ENCODE results near the gene FERD3L.

Gene FERD3L

GRCh38 chr7:19110026-19110730 is 35.0 kb downstream of the FERD3L start:
- Histone ChIP-seq H3K4me1 (ENCODE audit: control insufficient read depth in 1 of 2, insufficient read depth in 2 of 2, low read length in 2 of 2) (peaks cover 0 to 5% of the 10 kb centered on the region in 2 donors), H3K9ac (ENCODE audit: low read depth in 1 of 2, low read length in 2 of 2) (no peak overlapping the region), H3K27me3 (ENCODE audit: control insufficient read depth in 1 of 2, insufficient read depth in 2 of 2, low read length in 2 of 2) (peaks cover 65 to 93% of the 10 kb centered on the region in 2 donors), H3K36me3 (ENCODE audit: control insufficient read depth in 1 of 2, insufficient read depth in 2 of 2, low read length in 2 of 2) (no peaks in the 10 kb centered on the region), H3K27ac (ENCODE audit: low read depth, low read length) (no peak overlapping the region), H3K4me3 (ENCODE audit: low read depth in 1 of 2, low read length in 2 of 2) (no peak overlapping the region), H3K9me3 (ENCODE audit: control insufficient read depth in 1 of 2, low read length in 2 of 2) (no peaks in the 10 kb centered on the region)

DNA sequence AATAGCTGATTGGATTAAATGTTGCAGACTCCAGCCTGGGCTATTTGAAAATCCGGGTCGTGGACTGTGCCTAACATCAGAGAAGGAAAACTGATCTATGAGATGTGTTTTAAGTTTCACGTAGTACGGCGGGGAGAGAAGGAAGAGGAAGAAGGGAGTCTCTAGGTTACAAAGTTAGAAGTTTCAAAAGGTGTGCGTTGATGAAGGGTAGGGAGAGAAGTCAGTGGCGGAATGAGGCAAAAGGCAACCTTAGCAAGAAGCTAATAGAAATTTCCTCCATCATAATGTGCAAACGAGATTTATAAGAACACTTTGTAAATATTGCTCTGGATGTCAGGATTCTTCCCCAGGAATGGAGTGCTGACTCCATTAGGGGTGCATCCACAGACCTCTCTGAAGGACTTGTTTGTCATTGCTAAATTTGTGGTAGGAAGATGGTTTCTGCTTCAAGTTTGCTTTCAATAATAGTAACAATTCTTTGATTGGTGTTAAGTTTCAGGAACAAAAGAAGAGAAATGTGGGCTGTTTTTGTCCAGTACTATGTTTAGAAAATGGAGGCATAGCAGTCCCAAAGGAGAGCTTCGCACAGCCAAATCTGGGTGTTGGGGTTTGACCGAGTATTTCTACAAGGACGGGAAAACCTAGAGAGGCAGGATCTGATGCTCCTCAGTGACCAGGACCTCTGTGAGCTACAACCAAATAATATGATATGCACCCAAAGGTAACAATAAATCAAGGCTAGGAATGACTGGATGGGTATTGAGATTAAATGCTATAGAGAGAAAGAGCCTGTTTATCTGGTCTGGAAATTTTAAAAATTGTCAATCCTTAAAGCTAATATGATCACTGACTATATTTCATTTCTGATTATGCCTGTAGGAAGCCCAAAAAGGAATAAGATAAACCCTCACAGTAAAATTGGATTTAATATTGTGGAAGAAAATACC is 35.9 kb downstream of the FERD3L start:
- H3K4me1 ChIP-seq (ENCODE audit: control insufficient read depth in 1 of 2, insufficient read depth in 2 of 2, low read length in 2 of 2), result peaks cover 0 to 5% of the 10 kb centered on the region in 2 donors
- no peaks in the 10 kb centered on the region for H3K9me3 ChIP-seq (ENCODE audit: control insufficient read depth in 1 of 2, low read length in 2 of 2)
- no peak overlapping the region for H3K4me3 ChIP-seq (ENCODE audit: low read depth in 1 of 2, low read length in 2 of 2)
- H3K27ac ChIP-seq (ENCODE audit: low read depth, low read length), result no peak overlapping the region
- H3K36me3 ChIP-seq (ENCODE audit: control insufficient read depth in 1 of 2, insufficient read depth in 2 of 2, low read length in 2 of 2), result no peaks in the 10 kb centered on the region
- H3K9ac ChIP-seq (ENCODE audit: low read depth in 1 of 2, low read length in 2 of 2), result no peak overlapping the region
- peaks cover 61 to 90% of the 10 kb centered on the region in 2 donors for H3K27me3 ChIP-seq (ENCODE audit: control insufficient read depth in 1 of 2, insufficient read depth in 2 of 2, low read length in 2 of 2)

DNA sequence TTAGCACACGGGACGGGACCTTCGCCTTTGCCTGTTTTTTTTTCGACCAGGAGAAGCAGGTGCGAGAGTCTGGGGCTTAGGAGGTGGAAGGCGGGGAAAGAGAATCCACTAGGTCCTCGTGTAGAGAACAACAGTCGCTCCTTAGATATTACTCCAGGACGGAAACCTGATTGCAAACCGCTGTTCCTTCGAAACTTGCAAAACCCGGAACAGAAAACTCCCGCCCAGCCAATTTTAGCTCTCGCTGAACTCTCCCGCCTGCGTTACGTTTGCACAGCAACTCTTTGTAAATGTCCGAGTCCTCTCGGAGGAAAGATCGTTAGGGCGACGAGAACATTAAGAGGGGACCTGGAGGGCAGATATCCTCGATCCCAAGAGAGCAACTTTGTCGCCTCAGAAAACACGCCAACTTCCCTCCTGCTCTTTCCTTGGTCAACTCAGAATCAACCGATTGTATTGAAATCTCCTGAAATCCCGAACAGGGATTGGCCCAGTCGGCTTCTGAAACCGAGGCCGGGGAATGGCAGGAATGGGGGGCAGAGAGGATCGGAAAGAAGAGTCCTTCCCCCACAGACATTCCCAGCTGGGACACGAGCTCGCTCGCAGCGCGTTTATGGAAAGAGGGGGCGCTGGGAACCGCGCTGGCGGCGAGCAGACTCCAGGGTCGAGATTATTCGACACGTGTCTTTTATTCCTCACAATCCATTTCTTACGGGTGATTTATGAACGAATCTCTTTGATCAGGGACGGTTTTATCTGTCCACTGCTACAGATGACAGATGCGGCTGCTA is 37.7 kb downstream of the FERD3L start:
- Histone ChIP-seq H3K4me1 (ENCODE audit: control insufficient read depth in 1 of 2, insufficient read depth in 2 of 2, low read length in 2 of 2) (peaks cover 0 to 5% of the 10 kb centered on the region in 2 donors), H3K27ac (ENCODE audit: low read depth, low read length) (no peak overlapping the region), H3K36me3 (ENCODE audit: control insufficient read depth in 1 of 2, insufficient read depth in 2 of 2, low read length in 2 of 2) (no peaks in the 10 kb centered on the region), H3K4me3 (ENCODE audit: low read depth in 1 of 2, low read length in 2 of 2) (peak overlapping the region; percentile 21 to 53), H3K9me3 (ENCODE audit: control insufficient read depth in 1 of 2, low read length in 2 of 2) (no peaks in the 10 kb centered on the region), H3K27me3 (ENCODE audit: control insufficient read depth in 1 of 2, insufficient read depth in 2 of 2, low read length in 2 of 2) (peaks cover 52 to 75% of the 10 kb centered on the region in 2 donors), H3K9ac (ENCODE audit: low read depth in 1 of 2, low read length in 2 of 2) (no peak overlapping the region)

- Histone ChIP-seq H3K27ac (ENCODE audit: low read depth, low read length) (no peak overlapping the region), H3K27me3 (ENCODE audit: control insufficient read depth in 1 of 2, insufficient read depth in 2 of 2, low read length in 2 of 2) (peaks cover 49 to 71% of the 10 kb centered on the region in 2 donors)
Observed at GRCh38 chr7:19107081-19107355, 38.2 kb downstream of the FERD3L start.

GRCh38 chr7:19106241-19107080 is 38.8 kb downstream of the FERD3L start:
- Histone ChIP-seq H3K9me3 (ENCODE audit: control insufficient read depth in 1 of 2, low read length in 2 of 2) (no peaks in the 10 kb centered on the region), H3K36me3 (ENCODE audit: control insufficient read depth in 1 of 2, insufficient read depth in 2 of 2, low read length in 2 of 2) (no peaks in the 10 kb centered on the region), H3K9ac (ENCODE audit: low read depth in 1 of 2, low read length in 2 of 2) (no peak overlapping the region), H3K27ac (ENCODE audit: low read depth, low read length) (no peak overlapping the region), H3K27me3 (ENCODE audit: control insufficient read depth in 1 of 2, insufficient read depth in 2 of 2, low read length in 2 of 2) (peaks cover 44 to 68% of the 10 kb centered on the region in 2 donors), H3K4me3 (ENCODE audit: low read depth in 1 of 2, low read length in 2 of 2) (no peak overlapping the region), H3K4me1 (ENCODE audit: control insufficient read depth in 1 of 2, insufficient read depth in 2 of 2, low read length in 2 of 2) (peaks cover 0 to 5% of the 10 kb centered on the region in 2 donors)

More at GRCh38 chr7:19107081-19107355, 38.2 kb downstream of the FERD3L start:
- no peaks in the 10 kb centered on the region for H3K9me3 ChIP-seq (ENCODE audit: control insufficient read depth in 1 of 2, low read length in 2 of 2)
- H3K4me3 ChIP-seq (ENCODE audit: low read depth in 1 of 2, low read length in 2 of 2), result no peak overlapping the region
- no peak overlapping the region for H3K9ac ChIP-seq (ENCODE audit: low read depth in 1 of 2, low read length in 2 of 2)
- H3K36me3 ChIP-seq (ENCODE audit: control insufficient read depth in 1 of 2, insufficient read depth in 2 of 2, low read length in 2 of 2), result no peaks in the 10 kb centered on the region
- H3K4me1 ChIP-seq (ENCODE audit: control insufficient read depth in 1 of 2, insufficient read depth in 2 of 2, low read length in 2 of 2), result peaks cover 0 to 5% of the 10 kb centered on the region in 2 donors

DNA sequence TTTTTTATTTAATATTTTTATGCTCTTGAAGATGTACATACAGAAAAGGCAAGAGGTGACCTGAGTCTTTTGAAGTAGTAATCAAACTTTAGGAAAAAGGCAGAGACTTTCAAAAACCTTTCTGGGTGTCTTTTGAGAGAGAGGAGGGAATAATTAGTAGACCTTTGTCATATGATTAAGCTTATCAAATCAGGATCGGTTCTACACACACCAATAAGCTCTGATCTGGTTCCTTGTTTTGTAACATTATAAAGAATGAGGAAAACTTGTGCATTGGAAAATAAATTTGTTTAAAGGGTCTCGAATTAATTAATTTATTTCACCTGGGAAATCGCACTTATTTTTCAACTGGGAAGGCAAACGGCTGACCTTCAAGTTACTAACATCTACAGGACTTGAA is 39.7 kb downstream of the FERD3L start:
- no peaks in the 10 kb centered on the region for H3K36me3 ChIP-seq (ENCODE audit: control insufficient read depth in 1 of 2, insufficient read depth in 2 of 2, low read length in 2 of 2)
- H3K27ac ChIP-seq (ENCODE audit: low read depth, low read length), result no peak overlapping the region
- H3K4me3 ChIP-seq (ENCODE audit: low read depth in 1 of 2, low read length in 2 of 2), result no peak overlapping the region
- H3K9ac ChIP-seq (ENCODE audit: low read depth in 1 of 2, low read length in 2 of 2), result no peak overlapping the region
- no peaks in the 10 kb centered on the region for H3K9me3 ChIP-seq (ENCODE audit: control insufficient read depth in 1 of 2, low read length in 2 of 2)
- H3K4me1 ChIP-seq (ENCODE audit: control insufficient read depth in 1 of 2, insufficient read depth in 2 of 2, low read length in 2 of 2), result peaks cover 0 to 5% of the 10 kb centered on the region in 2 donors
- H3K27me3 ChIP-seq (ENCODE audit: control insufficient read depth in 1 of 2, insufficient read depth in 2 of 2, low read length in 2 of 2), result peaks cover 37 to 59% of the 10 kb centered on the region in 2 donors

DNA sequence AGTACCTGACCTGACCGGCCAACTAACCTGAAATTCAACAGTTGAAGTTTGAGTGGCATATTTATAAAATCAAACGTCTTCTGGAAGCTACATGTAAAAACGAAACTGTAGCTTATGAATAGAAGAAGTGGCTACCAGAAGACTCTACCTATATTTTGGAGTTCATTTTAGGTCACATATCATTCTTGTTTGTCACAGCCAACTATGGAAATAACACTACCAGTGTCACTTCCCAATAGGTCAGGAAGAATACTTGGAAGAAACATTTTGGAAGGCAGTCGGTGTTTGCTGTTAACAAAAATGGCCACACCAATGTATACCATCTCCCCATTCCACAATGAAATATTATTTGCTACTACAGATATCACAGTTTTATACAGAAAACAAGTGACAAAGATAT is 40.4 kb downstream of the FERD3L start:
- no peak overlapping the region for H3K9ac ChIP-seq (ENCODE audit: low read depth in 1 of 2, low read length in 2 of 2)

GRCh38 chr7:19102884-19103283 is 42.3 kb downstream of the FERD3L start:
- Histone ChIP-seq H3K9me3 (ENCODE audit: control insufficient read depth in 1 of 2, low read length in 2 of 2) (no peaks in the 10 kb centered on the region), H3K9ac (ENCODE audit: low read depth in 1 of 2, low read length in 2 of 2) (no peak overlapping the region), H3K27ac (ENCODE audit: low read depth, low read length) (no peak overlapping the region), H3K27me3 (ENCODE audit: control insufficient read depth in 1 of 2, insufficient read depth in 2 of 2, low read length in 2 of 2) (peaks cover 16 to 33% of the 10 kb centered on the region in 2 donors), H3K4me3 (ENCODE audit: low read depth in 1 of 2, low read length in 2 of 2) (no peak overlapping the region), H3K36me3 (ENCODE audit: control insufficient read depth in 1 of 2, insufficient read depth in 2 of 2, low read length in 2 of 2) (no peaks in the 10 kb centered on the region), H3K4me1 (ENCODE audit: control insufficient read depth in 1 of 2, insufficient read depth in 2 of 2, low read length in 2 of 2) (peaks cover 0 to 5% of the 10 kb centered on the region in 2 donors)

More for the DNA sequence above, 40.4 kb downstream of the FERD3L start:
- Histone ChIP-seq H3K36me3 (ENCODE audit: control insufficient read depth in 1 of 2, insufficient read depth in 2 of 2, low read length in 2 of 2) (no peaks in the 10 kb centered on the region), H3K4me1 (ENCODE audit: control insufficient read depth in 1 of 2, insufficient read depth in 2 of 2, low read length in 2 of 2) (peaks cover 0 to 5% of the 10 kb centered on the region in 2 donors), H3K9me3 (ENCODE audit: control insufficient read depth in 1 of 2, low read length in 2 of 2) (no peaks in the 10 kb centered on the region), H3K27ac (ENCODE audit: low read depth, low read length) (no peak overlapping the region), H3K27me3 (ENCODE audit: control insufficient read depth in 1 of 2, insufficient read depth in 2 of 2, low read length in 2 of 2) (peaks cover 29 to 52% of the 10 kb centered on the region in 2 donors), H3K4me3 (ENCODE audit: low read depth in 1 of 2, low read length in 2 of 2) (no peak overlapping the region)

GRCh38 chr7:19101909-19102308 is 43.3 kb downstream of the FERD3L start:
- H3K4me3 ChIP-seq (ENCODE audit: low read depth in 1 of 2, low read length in 2 of 2), result no peak overlapping the region
- H3K9ac ChIP-seq (ENCODE audit: low read depth in 1 of 2, low read length in 2 of 2), result no peak overlapping the region
- H3K4me1 ChIP-seq (ENCODE audit: control insufficient read depth in 1 of 2, insufficient read depth in 2 of 2, low read length in 2 of 2), result peaks cover 0 to 5% of the 10 kb centered on the region in 2 donors
- H3K27me3 ChIP-seq (ENCODE audit: control insufficient read depth in 1 of 2, insufficient read depth in 2 of 2, low read length in 2 of 2), result peaks cover 11 to 23% of the 10 kb centered on the region in 2 donors
- H3K36me3 ChIP-seq (ENCODE audit: control insufficient read depth in 1 of 2, insufficient read depth in 2 of 2, low read length in 2 of 2), result no peaks in the 10 kb centered on the region
- no peaks in the 10 kb centered on the region for H3K9me3 ChIP-seq (ENCODE audit: control insufficient read depth in 1 of 2, low read length in 2 of 2)
- no peak overlapping the region for H3K27ac ChIP-seq (ENCODE audit: low read depth, low read length)

Data from duodenal mucosa (tissue), 2 donors.